NT2/D1 (cell line): ENCODE measurements around the gene MINDY1.

Source experiments
- DNase-seq: peaks from one replicate; pipeline ENCODE4 v3.0.0-alpha.2; 2011; ENCODE audit warnings: low read depth, low spot score
- H3K27me3 ChIP-seq: 2 replicates; pipeline ENCODE4 v1.6.0; 2011; ENCODE audit warnings: mild to moderate bottlenecking; ENCODE audit not compliant: insufficient read length, insufficient read depth
- H3K36me3 ChIP-seq: 2 replicates; pipeline ENCODE4 v1.6.1; 2011; ENCODE audit warnings: mild to moderate bottlenecking, low read length, mixed read lengths; ENCODE audit not compliant: insufficient read depth, insufficient read length
- H3K4me1 ChIP-seq: 2 replicates; pipeline ENCODE4 v1.5.1; 2011; ENCODE audit not compliant: insufficient read depth, insufficient read length
- H3K4me3 ChIP-seq: 2 replicates; pipeline ENCODE4 v1.5.1; 2011; ENCODE audit warnings: low read depth; ENCODE audit not compliant: insufficient read length
- H3K9ac ChIP-seq: 2 replicates; pipeline ENCODE4 v1.6.0; 2011; ENCODE audit warnings: low read depth; ENCODE audit not compliant: insufficient read length
- H3K9me3 ChIP-seq: 2 replicates; pipeline ENCODE4 v1.5.1; 2011; ENCODE audit warnings: mild to moderate bottlenecking, low read length; ENCODE audit not compliant: insufficient read depth
- SUZ12 ChIP-seq: IDR thresholded peaks from 2 replicates; pipeline ENCODE4 v1.6.1; 2011; ENCODE audit not compliant: insufficient read length, insufficient read depth; ENCODE audit errors: extremely low read depth
- YY1 ChIP-seq: IDR thresholded peaks from 2 replicates; pipeline ENCODE4 v1.6.1; 2011; ENCODE audit not compliant: insufficient read length, insufficient read depth
- ZNF274 ChIP-seq: IDR thresholded peaks from 2 replicates; pipeline ENCODE4 v1.6.1; 2011; ENCODE audit warnings: mild to moderate bottlenecking, low read depth, low read length

The MINDY1 gene

GRCh38 chr1:150974580-150975478 is 31.9 kb downstream of the MINDY1 start, which contains the start of gene CERS2:
TSS of gene CERS2 (minus strand) at chr1:150974835. CDS start at chr1:150969090, 5,745 bp downstream.
- Histone ChIP-seq H3K36me3 (peaks cover 10% of the 10 kb centered on the region), H3K9me3 (no peaks in the 10 kb centered on the region), H3K27me3 (peaks cover 3% of the 10 kb centered on the region), H3K4me1 (peaks cover 41% of the 10 kb centered on the region), H3K4me3 (peak within 1 kb of the TSS; percentile 79), H3K9ac (peak within 1 kb of the TSS; percentile 88)
- peak; percentile 70 for DNase-seq
- TF ChIP-seq SUZ12 (no peak), YY1 (no peak), ZNF274 (no peak)

DNA sequence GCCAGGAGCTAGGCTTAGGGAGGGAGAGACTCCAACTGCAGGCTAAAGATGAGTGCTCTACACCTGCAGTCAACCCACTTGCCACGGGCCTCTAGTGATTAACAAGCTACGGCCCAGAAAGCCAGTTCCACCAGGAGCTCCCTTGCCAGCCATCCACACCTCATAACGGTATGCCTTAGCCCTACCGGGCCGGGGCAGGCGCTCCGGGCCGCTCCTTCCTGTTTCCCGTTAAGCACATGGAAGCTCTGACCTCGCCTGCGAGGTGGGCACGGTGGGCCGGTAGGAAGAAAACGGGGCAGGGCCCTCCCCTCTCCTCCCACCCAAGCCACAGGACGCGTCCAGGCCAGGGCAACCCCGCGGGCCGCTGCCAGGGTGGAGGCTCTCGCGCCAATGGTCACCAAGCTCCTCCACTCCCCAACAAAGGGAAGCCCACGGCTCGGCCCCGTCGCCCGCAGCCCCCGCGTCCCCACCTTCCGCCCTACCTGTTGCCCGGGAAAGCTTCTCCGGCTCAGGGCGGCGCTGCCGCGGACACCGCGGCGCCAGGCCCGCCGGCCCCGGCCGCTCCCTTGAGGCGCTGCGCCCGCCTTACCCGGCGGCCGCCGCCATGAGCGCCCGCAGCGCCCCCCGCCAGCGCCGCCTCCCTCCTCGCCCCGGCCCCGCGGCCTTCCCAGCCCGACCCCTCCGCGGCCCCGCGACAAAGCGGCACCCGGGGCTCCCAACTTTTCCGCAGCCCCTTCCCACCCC is 32.7 kb downstream of the MINDY1 start:
- peak overlapping the region; percentile 76 for H3K9ac ChIP-seq
- peaks cover 38% of the 10 kb centered on the region for H3K4me1 ChIP-seq
- no peaks in the 10 kb centered on the region for H3K9me3 ChIP-seq
- H3K4me3 ChIP-seq, result peak overlapping the region; percentile 79
- TF ChIP-seq SUZ12, result no peak
- TF ChIP-seq YY1, result no peak
- TF ChIP-seq ZNF274, result no peak
- peaks cover 3% of the 10 kb centered on the region for H3K27me3 ChIP-seq
- H3K36me3 ChIP-seq, result peaks cover 18% of the 10 kb centered on the region
- no peak for DNase-seq

DNA sequence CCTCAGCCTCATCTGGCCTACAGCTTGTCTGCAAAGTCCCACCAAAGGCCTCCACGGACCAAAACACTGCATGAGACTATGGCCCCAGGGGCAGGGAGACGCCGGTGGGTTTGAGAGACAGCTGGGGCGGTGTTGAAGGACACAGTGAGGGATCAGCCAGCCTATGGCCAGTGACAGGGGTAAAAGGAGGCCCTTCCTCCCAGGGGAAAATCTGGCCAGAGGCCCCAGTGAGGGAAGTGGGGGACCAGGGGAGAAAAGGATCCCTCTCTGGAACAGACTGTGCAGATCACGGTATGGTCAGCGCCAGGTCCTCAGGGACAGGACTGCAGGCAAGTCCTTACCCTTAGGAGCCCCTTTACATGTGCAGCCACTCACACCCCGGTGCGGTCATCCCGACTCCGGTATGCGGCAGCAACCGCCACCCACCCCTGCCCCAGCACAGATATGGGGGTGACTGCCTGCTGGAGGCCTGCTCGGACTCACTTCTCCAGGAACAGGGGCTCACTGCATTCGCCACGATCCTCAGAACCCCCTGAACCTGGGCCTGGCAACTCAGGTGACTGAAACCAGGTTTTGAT is 33.4 kb downstream of the MINDY1 start:
- H3K36me3 ChIP-seq, result peaks cover 24% of the 10 kb centered on the region
- DNase-seq, result no peak
- H3K4me3 ChIP-seq, result peak overlapping the region; percentile 79
- no peak for TF ChIP-seq YY1
- TF ChIP-seq ZNF274, result no peak
- TF ChIP-seq SUZ12, result no peak
- H3K9ac ChIP-seq, result peak overlapping the region; percentile 76
- no peaks in the 10 kb centered on the region for H3K9me3 ChIP-seq
- peaks cover 3% of the 10 kb centered on the region for H3K27me3 ChIP-seq
- peaks cover 37% of the 10 kb centered on the region for H3K4me1 ChIP-seq

GRCh38 chr1:150972417-150972940 is 34.2 kb downstream of the MINDY1 start:
- Histone ChIP-seq H3K27me3 (peaks cover 3% of the 10 kb centered on the region), H3K4me1 (peaks cover 34% of the 10 kb centered on the region), H3K4me3 (no peak overlapping the region), H3K9me3 (no peaks in the 10 kb centered on the region), H3K36me3 (peaks cover 33% of the 10 kb centered on the region), H3K9ac (peak overlapping the region; percentile 38)
- TF ChIP-seq YY1 (no peak), ZNF274 (no peak), SUZ12 (no peak)
- DNase-seq, result no peak

DNA sequence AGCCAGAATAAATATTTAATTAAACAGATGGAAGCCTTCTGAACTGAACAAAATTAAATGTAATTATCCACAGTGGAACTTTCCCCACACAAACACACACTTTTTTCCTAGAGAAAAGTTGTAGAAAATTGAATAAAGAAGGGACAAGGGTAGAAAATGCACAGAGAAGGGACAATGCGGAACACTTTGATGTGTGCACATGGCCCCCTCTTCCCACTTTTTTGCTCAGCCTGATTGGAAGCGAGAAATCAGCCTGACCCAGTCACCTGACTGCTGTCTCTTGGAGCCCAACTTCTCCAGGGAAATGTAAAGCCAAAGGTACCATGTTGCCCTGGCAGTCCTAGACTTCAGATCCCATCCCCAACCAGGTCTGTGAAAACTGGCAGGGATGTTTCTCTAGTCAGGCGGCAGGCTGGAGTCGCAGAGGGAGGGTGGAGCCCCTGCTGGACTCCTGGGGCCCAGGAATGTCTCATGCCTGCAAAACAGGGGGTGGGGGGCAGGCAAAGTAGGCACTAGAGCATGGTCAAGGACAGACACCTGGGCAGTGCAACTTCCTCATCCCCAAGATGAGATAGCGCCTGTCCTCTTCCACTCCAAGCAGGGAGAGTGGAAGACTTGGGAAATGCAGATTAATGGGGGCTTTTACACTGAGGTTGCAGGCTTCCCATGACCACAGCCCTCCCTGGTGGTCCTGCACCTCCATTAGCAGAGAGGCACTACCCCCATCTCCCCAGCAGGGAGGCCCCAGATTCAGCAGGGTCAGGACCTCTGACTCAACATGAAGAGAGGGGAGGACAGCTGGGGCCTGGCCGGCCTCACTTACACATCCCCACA is 34.9 kb downstream of the MINDY1 start:
- Histone ChIP-seq H3K4me3 (peak overlapping the region; percentile 5), H3K27me3 (peaks cover 3% of the 10 kb centered on the region), H3K9ac (peak overlapping the region; percentile 51), H3K9me3 (no peaks in the 10 kb centered on the region), H3K4me1 (peaks cover 30% of the 10 kb centered on the region), H3K36me3 (peaks cover 40% of the 10 kb centered on the region)
- TF ChIP-seq ZNF274 (no peak), SUZ12 (no peak)
- no peak for DNase-seq

DNA sequence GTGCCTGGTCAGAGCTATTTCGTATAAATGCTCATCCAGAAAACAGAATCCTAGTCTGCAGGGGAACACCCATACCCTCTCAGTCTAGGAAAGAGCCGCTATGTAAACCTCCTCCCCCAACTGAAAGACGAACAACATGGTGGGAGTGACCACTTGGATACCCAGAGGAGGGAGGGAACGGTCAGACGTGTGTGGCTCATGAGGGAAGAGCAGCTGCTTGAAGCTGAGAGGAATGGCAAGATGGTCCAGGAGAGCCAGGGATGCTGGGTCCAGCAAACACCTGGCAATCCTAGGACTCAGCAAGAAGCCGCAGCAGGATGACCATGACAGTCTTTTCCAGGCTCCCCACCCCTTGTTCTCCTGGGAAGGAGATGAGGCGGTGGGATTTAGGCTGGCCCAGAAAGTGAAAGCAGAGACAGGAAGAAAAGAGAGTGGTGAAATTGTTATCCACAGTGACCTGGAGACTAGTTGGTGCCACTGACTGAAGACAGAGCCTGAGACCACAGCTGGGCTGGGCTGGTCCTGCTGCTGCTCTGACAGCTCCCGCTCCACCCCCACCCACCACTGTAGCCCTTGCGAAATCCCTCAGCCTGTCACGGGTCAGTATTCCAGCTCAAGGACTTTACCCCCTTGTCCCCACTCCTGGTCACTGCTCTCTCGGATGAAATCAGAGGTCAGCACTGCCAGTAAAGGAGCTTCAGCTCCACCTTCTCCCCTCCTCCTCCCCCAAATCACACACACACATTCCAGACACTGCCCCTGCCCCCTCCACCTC is 35.7 kb downstream of the MINDY1 start:
- peaks cover 48% of the 10 kb centered on the region for H3K36me3 ChIP-seq
- TF ChIP-seq ZNF274 (no peak), YY1 (no peak), SUZ12 (no peak)
- peaks cover 26% of the 10 kb centered on the region for H3K4me1 ChIP-seq
- no peak overlapping the region for H3K4me3 ChIP-seq
- H3K27me3 ChIP-seq, result peaks cover 3% of the 10 kb centered on the region
- H3K9ac ChIP-seq, result no peak overlapping the region
- DNase-seq, result no peak
- no peaks in the 10 kb centered on the region for H3K9me3 ChIP-seq
